MM.1S (cell line): ENCODE results near the gene GAB2.

ENCODE experiments used
- EZH2 ChIP-seq: fragments of 300-600 bp; sonication (generic); optimal IDR thresholded peaks from 2 replicates; pipeline ENCODE3; 2017; ENCODE audit warnings: low read depth, mild to moderate bottlenecking, antibody characterized with exemption, low read length, mixed read lengths
- TF ChIP-seq, protein P1 (sequence below): fragments of 300-600 bp; sonication (generic); IDR thresholded peaks from 2 replicates; pipeline ENCODE4 v1.5.1; 2016; ENCODE audit warnings: antibody characterized with exemption, low read length, mixed read lengths

DNA sequence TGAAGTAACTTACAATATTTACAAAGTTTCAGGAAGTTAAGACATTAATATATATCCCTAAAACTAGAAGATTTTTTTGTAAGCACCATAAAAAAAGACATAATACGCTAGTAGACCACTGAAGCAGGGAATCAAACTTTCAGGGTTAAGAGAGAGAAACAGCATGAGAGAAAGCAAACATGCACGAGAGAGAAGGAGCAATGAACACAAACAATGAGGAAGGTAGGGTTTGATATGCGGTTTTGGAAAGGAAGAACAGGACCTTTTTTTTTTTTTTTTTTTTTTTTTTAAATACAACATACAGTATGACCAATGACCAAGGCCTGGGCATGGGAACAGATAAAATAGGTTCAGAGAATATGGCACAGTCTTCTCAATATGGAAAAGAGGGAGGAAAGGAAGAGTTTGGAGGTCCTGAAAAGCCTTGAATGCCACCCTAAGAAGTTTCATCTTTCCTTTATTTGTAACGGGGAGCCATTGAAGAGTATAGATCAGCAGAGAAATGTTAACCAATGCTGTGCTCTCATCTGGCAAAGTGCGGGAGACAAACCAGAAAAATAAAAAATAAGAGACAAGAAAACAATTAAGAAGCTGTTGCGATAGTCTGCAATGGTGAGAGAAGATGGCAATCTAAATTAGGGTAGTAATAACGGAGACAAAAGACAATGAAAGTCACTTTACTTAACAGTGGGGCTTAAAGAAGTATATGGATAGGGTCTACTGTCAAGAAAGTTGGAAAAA lies 127.9 kb downstream of the GAB2 start:
- TF ChIP-seq, protein P1, sequence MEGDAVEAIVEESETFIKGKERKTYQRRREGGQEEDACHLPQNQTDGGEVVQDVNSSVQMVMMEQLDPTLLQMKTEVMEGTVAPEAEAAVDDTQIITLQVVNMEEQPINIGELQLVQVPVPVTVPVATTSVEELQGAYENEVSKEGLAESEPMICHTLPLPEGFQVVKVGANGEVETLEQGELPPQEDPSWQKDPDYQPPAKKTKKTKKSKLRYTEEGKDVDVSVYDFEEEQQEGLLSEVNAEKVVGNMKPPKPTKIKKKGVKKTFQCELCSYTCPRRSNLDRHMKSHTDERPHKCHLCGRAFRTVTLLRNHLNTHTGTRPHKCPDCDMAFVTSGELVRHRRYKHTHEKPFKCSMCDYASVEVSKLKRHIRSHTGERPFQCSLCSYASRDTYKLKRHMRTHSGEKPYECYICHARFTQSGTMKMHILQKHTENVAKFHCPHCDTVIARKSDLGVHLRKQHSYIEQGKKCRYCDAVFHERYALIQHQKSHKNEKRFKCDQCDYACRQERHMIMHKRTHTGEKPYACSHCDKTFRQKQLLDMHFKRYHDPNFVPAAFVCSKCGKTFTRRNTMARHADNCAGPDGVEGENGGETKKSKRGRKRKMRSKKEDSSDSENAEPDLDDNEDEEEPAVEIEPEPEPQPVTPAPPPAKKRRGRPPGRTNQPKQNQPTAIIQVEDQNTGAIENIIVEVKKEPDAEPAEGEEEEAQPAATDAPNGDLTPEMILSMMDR = no peak
- no peak for TF ChIP-seq EZH2
